ENCODE measurements around the gene SLC25A19. TPM values are rescaled to one million over a fixed set of nuclear protein-coding genes. Genes with fewer than 3 reads are reported as not detected.

Gene SLC25A19
- total RNA-seq, 1 donor from 2014 or later, result 41.5 TPM

DNA sequence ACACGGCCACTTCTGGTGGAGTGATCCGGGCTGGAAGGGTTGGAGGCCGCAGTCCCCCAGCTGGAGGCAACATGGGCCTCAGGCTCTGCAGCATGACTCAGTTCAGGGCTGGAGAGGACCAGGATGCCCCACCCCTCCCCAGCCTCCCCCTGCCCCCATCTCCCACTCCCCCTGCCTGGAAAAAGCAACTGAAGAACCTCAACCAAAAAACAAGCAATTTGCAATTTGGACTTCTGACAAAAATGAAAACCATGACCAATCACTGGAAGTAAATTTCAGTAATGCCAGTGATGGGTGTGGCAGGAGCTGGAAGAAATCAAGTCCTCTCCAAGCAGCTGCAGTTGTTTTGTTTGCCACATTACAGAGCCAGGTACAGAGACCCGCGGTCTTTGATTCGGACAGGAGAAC is 11.6 kb downstream of the SLC25A19 start:
- intact Hi-C loops (cut with DNase I), result no loop called here
- H3K4me1 ChIP-seq, result peaks cover 3% of the 10 kb centered on the region
- no peaks in the 10 kb centered on the region for H3K27me3 ChIP-seq (ENCODE audit: low read depth)
- ATAC-seq, result peak; percentile 70 to 74
- TF ChIP-seq CTCF (IDR thresholded peaks at IDR 0.05), result no peak
- peaks cover 44% of the 10 kb centered on the region for H3K36me3 ChIP-seq
- H3K4me3 ChIP-seq, result no peak overlapping the region
- peak overlapping the region; percentile 62 for H3K27ac ChIP-seq
- no peak for DNase-seq
- no peaks in the 10 kb centered on the region for H3K9me3 ChIP-seq

GRCh38 chr17:75273977-75274708 is 15.1 kb downstream of the SLC25A19 start:
- ATAC-seq, result no peak
- no peak for DNase-seq
- Histone ChIP-seq H3K27ac (no peak overlapping the region), H3K9me3 (no peaks in the 10 kb centered on the region), H3K27me3 (ENCODE audit: low read depth) (no peaks in the 10 kb centered on the region), H3K4me3 (no peak overlapping the region), H3K36me3 (peaks cover 28% of the 10 kb centered on the region), H3K4me1 (peaks cover 23% of the 10 kb centered on the region)
- no peak for TF ChIP-seq CTCF (IDR thresholded peaks at IDR 0.05)
- intact Hi-C loops (cut with DNase I), result no loop called here

DNA sequence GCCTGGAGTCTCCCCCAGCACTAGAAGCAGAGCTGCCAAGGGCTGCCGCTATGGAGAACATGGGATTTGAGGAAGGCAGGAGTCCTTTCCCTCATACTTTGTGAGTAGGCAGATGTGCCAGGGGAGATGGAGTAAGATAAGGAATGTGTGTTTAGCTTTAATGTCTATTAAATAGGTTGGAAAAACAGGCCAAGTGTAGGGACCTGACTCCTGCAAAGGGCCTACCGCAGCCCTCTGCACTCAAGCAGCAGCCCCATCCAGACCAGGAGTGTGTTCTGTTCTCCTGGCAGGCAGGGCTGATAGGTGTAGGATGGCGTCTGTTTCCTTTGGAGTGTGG is 16.4 kb downstream of the SLC25A19 start:
- DNase-seq, result no peak
- Histone ChIP-seq H3K4me3 (no peak overlapping the region), H3K27me3 (ENCODE audit: low read depth) (no peaks in the 10 kb centered on the region), H3K36me3 (peaks cover 21% of the 10 kb centered on the region), H3K27ac (no peak overlapping the region), H3K4me1 (peaks cover 23% of the 10 kb centered on the region), H3K9me3 (no peaks in the 10 kb centered on the region)
- no peak for ATAC-seq
- intact Hi-C loops (cut with DNase I), result no loop called here
- TF ChIP-seq CTCF (IDR thresholded peaks at IDR 0.05), result no peak

GRCh38 chr17:75271955-75272847 is 17.0 kb downstream of the SLC25A19 start:
- H3K4me3 ChIP-seq, result peak overlapping the region; percentile 93
- DNase-seq (no peak), ATAC-seq (no peak)
- peaks cover 23% of the 10 kb centered on the region for H3K4me1 ChIP-seq
- intact Hi-C loops (cut with DNase I), result no loop called here
- H3K36me3 ChIP-seq, result peaks cover 26% of the 10 kb centered on the region
- H3K27me3 ChIP-seq (ENCODE audit: low read depth), result no peaks in the 10 kb centered on the region
- no peaks in the 10 kb centered on the region for H3K9me3 ChIP-seq
- TF ChIP-seq CTCF (IDR thresholded peaks at IDR 0.05), result no peak
- H3K27ac ChIP-seq, result peak overlapping the region; percentile 99

GRCh38 chr17:75271233-75271954 is 17.8 kb downstream of the SLC25A19 start:
- Histone ChIP-seq H3K27me3 (ENCODE audit: low read depth) (no peaks in the 10 kb centered on the region), H3K9me3 (no peaks in the 10 kb centered on the region), H3K27ac (peak overlapping the region; percentile 99), H3K4me1 (peaks cover 23% of the 10 kb centered on the region), H3K36me3 (peaks cover 34% of the 10 kb centered on the region), H3K4me3 (peak overlapping the region; percentile 93)
- ATAC-seq (peak; percentile 89 to 94), DNase-seq (peak; percentile 91)
- intact Hi-C loops (cut with DNase I), result no loop called here
- peak; percentile 75 for TF ChIP-seq CTCF (IDR thresholded peaks at IDR 0.05)

Measured in lower lobe of right lung (tissue), 2 donors.